ENCODE data around the gene ALG5.

GRCh38 chr13:36913463-36913862, 85.7 kb downstream of the ALG5 start:
- no peak for TF ChIP-seq ZNF274 (IDR thresholded peaks at IDR 0.05; ENCODE audit: low read depth, low read length)
- TF ChIP-seq SUZ12 (IDR thresholded peaks at IDR 0.05; ENCODE audit: extremely low read depth, insufficient read depth, insufficient read length) = no peak
